GM18858 (cell line): Measurements from ENCODE around the gene FA2H.
"Not testable (repeated sequence)": the region's sequence is repeated elsewhere in the genome, so short reads cannot be mapped to it uniquely, and the experiment has no call there.

Experiments used
- ATAC-seq: cut with Tn5 transposase; IDR thresholded peaks from one replicate; pipeline ENCODE4 v1.9.1; 2021; ENCODE audit not compliant: unreplicated experiment

FA2H gene

GRCh38 chr16:74770831-74771526 is 3.6 kb downstream of the FA2H start:
- no peak for ATAC-seq

- no peak for ATAC-seq
These were observed 4.9 kb downstream of the FA2H start for GRCh38 chr16:74769586-74770190.

- ATAC-seq = no peak
These were observed 6.4 kb downstream of the FA2H start for GRCh38 chr16:74768239-74768638.

- ATAC-seq = no peak
These were observed 6.9 kb downstream of the FA2H start for GRCh38 chr16:74767749-74768148.

GRCh38 chr16:74766729-74767128 is 7.9 kb downstream of the FA2H start:
- ATAC-seq = no peak

GRCh38 chr16:74764184-74764583 is 10.4 kb downstream of the FA2H start:
- ATAC-seq = not testable (repeated sequence)

- no peak for ATAC-seq
These were observed 13.0 kb downstream of the FA2H start for GRCh38 chr16:74761665-74762064.

GRCh38 chr16:74760007-74760767 is 14.4 kb downstream of the FA2H start:
- no peak for ATAC-seq

GRCh38 chr16:74759564-74759963 is 15.1 kb downstream of the FA2H start:
- no peak for ATAC-seq

GRCh38 chr16:74758801-74759200 is 15.8 kb downstream of the FA2H start:
- no peak for ATAC-seq

GRCh38 chr16:74757349-74757748 is 17.3 kb downstream of the FA2H start:
- no peak for ATAC-seq

GRCh38 chr16:74756203-74756602 is 18.4 kb downstream of the FA2H start:
- no peak for ATAC-seq

GRCh38 chr16:74753180-74753579 is 21.4 kb downstream of the FA2H start:
- no peak for ATAC-seq

GRCh38 chr16:74752756-74753155 is 21.9 kb downstream of the FA2H start:
- no peak for ATAC-seq

- no peak for ATAC-seq
These were observed 22.4 kb downstream of the FA2H start for GRCh38 chr16:74752258-74752657.

GRCh38 chr16:74751658-74752057 is 23.0 kb downstream of the FA2H start:
- ATAC-seq = no peak

- ATAC-seq = no peak
These were observed 25.1 kb downstream of the FA2H start for GRCh38 chr16:74749291-74750055.

- ATAC-seq = no peak
These were observed 26.0 kb downstream of the FA2H start for GRCh38 chr16:74748616-74749026.

GRCh38 chr16:74747716-74748615 is 26.7 kb downstream of the FA2H start:
- ATAC-seq = no peak

GRCh38 chr16:74745926-74746325 is 28.7 kb downstream of the FA2H start:
- ATAC-seq = no peak
